ENCODE data around the gene RAD54L. TPM values are rescaled to one million over a fixed set of nuclear protein-coding genes. Genes with fewer than 3 reads are reported as not detected.
"Not testable (repeated sequence)": the region's sequence is repeated elsewhere in the genome, so short reads cannot be mapped to it uniquely, and the experiment has no call there.

The RAD54L gene
- total and polyA plus RNA-seq, 2 donors (not counting 1 experiment from before 2014, with no cell fraction given), result 0.57 to 1.1 TPM

- Histone ChIP-seq H4K20me1 (ENCODE audit: control insufficient read depth, insufficient read depth, low read length, poor library complexity, severe bottlenecking) (no peaks in the 10 kb centered on the region), H3K4me1 (ENCODE audit: control insufficient read depth in 2 of 2, insufficient read depth in 2 of 2, low read length in 2 of 2) (peaks cover 0 to 3% of the 10 kb centered on the region in 2 donors), H3K79me2 (ENCODE audit: control insufficient read depth, insufficient read depth, low read length) (no peaks in the 10 kb centered on the region), H3K27ac (ENCODE audit: low read length in 2 of 2) (no peak overlapping the region), H3K4me3 (ENCODE audit: control extremely low read depth in 1 of 5, extremely low read depth in 1 of 5, insufficient read depth in 1 of 5, low read depth in 2 of 5, low read length in 4 of 5) (no peak overlapping the region), H2AFZ (ENCODE audit: insufficient read depth, low read depth, low read length, poor library complexity, severe bottlenecking) (no peak overlapping the region), H3K4me2 (replicated peaks; ENCODE audit: low read depth, low read length, poor library complexity, severe bottlenecking) (no peak overlapping the region), H3K9me3 (ENCODE audit: control extremely low read depth in 1 of 3, control insufficient read depth in 2 of 3, insufficient read depth in 1 of 3, low read length in 2 of 3) (no peaks in the 10 kb centered on the region), H3K36me3 (replicated peaks in 1 of 2; ENCODE audit: control extremely low read depth in 1 of 2, control insufficient read depth in 1 of 2, extremely low read depth in 1 of 2, insufficient read depth in 2 of 2, low read length in 1 of 2) (no peaks in the 10 kb centered on the region), H3K9ac (ENCODE audit: low read length) (no peak overlapping the region), H3K27me3 (replicated peaks in 1 of 4; ENCODE audit: control extremely low read depth in 1 of 4, control insufficient read depth in 3 of 4, insufficient read depth in 4 of 4, low read length in 3 of 4) (no peaks in the 10 kb centered on the region)
- intact Hi-C loops (cut with micrococcal nuclease), result no loop called here
- no peak for ATAC-seq (ENCODE audit: low read depth)
- no peak for DNase-seq
- TF ChIP-seq EZH2 (IDR thresholded peaks at IDR 0.05; ENCODE audit: borderline replicate concordance, insufficient read depth, low read depth, low read length, poor library complexity, severe bottlenecking) (no peak), CTCF (IDR thresholded peaks at IDR 0.05) (no peak)
- peaks cover 3% of the 10 kb centered on the region for H3K27me3 Mint-ChIP-seq
- no peak overlapping the region for H3K4me3 Mint-ChIP-seq
- peaks cover 1% of the 10 kb centered on the region for H3K4me1 Mint-ChIP-seq
- ChIA-PET CTCF (interaction anchor here (0.9 to 1.9 kb wide), 2 partner anchors 184 to 536 kb away, joined by 4 to 10 read pairs; no protein-coding TSS in a partner anchor), POLR2A (no interaction called here)
- no peaks in the 10 kb centered on the region for H3K9me3 Mint-ChIP-seq (ENCODE audit: insufficient read depth)
- no CpG with 5 or more reads among the region's 4 CpGs for WGBS (ENCODE audit: insufficient coverage)
- no peak overlapping the region for H3K27ac Mint-ChIP-seq
Measured at GRCh38 chr1:46221749-46222148, 25.8 kb upstream of the RAD54L start.

GRCh38 chr1:46223055-46223454 lies 24.5 kb upstream of the RAD54L start:
- POLR2A ChIA-PET; H3K27me3 ChIP-seq (replicated peaks in 1 of 4; ENCODE audit: control extremely low read depth in 1 of 4, control insufficient read depth in 3 of 4, insufficient read depth in 4 of 4, low read length in 3 of 4); H3K27me3 Mint-ChIP-seq; H3K27ac Mint-ChIP-seq; H3K4me3 Mint-ChIP-seq; H3K4me2 ChIP-seq (replicated peaks; ENCODE audit: low read depth, low read length, poor library complexity, severe bottlenecking); H3K36me3 ChIP-seq (replicated peaks in 1 of 2; ENCODE audit: control extremely low read depth in 1 of 2, control insufficient read depth in 1 of 2, extremely low read depth in 1 of 2, insufficient read depth in 2 of 2, low read length in 1 of 2); H3K9me3 ChIP-seq (ENCODE audit: control extremely low read depth in 1 of 3, control insufficient read depth in 2 of 3, insufficient read depth in 1 of 3, low read length in 2 of 3); H3K4me3 ChIP-seq (ENCODE audit: control extremely low read depth in 1 of 5, extremely low read depth in 1 of 5, insufficient read depth in 1 of 5, low read depth in 2 of 5, low read length in 4 of 5); H3K4me1 ChIP-seq (ENCODE audit: control insufficient read depth in 2 of 2, insufficient read depth in 2 of 2, low read length in 2 of 2); H3K9ac ChIP-seq (ENCODE audit: low read length); H3K27ac ChIP-seq (ENCODE audit: low read length in 2 of 2); H3K4me1 Mint-ChIP-seq; H3K79me2 ChIP-seq (ENCODE audit: control insufficient read depth, insufficient read depth, low read length); H4K20me1 ChIP-seq (ENCODE audit: control insufficient read depth, insufficient read depth, low read length, poor library complexity, severe bottlenecking); H3K9me3 Mint-ChIP-seq (ENCODE audit: insufficient read depth); ATAC-seq (ENCODE audit: low read depth): not testable (repeated sequence)
- peak; percentile 18 for DNase-seq
- 87% methylated on average over 8 of the region's 11 CpGs for WGBS (ENCODE audit: insufficient coverage)
- CTCF ChIA-PET, result interaction anchor here (0.6 to 3.5 kb wide), 26 partner anchors 7 to 1138 kb away, joined by 3 to 52 read pairs (median 6); partner anchors contain the start of genes PIK3R3 and POMGNT1
- peak overlapping the region; percentile 66 for H2AFZ ChIP-seq (ENCODE audit: insufficient read depth, low read depth, low read length, poor library complexity, severe bottlenecking)
- intact Hi-C loops (cut with micrococcal nuclease), result loop anchor here (1.0 kb wide), 3 partner anchors 44 to 186 kb away; no protein-coding TSS in a partner anchor

Measured in B cell (primary cell).